HL-60 (cell line): ENCODE results near the gene NUSAP1.

Experiments
- GABPA ChIP-seq: IDR thresholded peaks from 2 replicates; pipeline ENCODE4 v1.6.1; 2012; ENCODE audit warnings: low read depth
- POLR2AphosphoS5 ChIP-seq: IDR thresholded peaks from 2 replicates; pipeline ENCODE4 v1.6.1; 2012; ENCODE audit warnings: low read depth
- TF ChIP-seq, protein P1 (sequence below): IDR thresholded peaks from one replicate; pipeline ENCODE4 v1.5.1; 2011; ENCODE audit warnings: low read length, control low read depth, inconsistent platforms; ENCODE audit not compliant: insufficient read depth
- TF ChIP-seq, protein P2 (sequence below): IDR thresholded peaks from 2 replicates; pipeline ENCODE4 v1.6.1; 2012; ENCODE audit warnings: low read depth; ENCODE audit not compliant: insufficient replicate concordance

DNA sequence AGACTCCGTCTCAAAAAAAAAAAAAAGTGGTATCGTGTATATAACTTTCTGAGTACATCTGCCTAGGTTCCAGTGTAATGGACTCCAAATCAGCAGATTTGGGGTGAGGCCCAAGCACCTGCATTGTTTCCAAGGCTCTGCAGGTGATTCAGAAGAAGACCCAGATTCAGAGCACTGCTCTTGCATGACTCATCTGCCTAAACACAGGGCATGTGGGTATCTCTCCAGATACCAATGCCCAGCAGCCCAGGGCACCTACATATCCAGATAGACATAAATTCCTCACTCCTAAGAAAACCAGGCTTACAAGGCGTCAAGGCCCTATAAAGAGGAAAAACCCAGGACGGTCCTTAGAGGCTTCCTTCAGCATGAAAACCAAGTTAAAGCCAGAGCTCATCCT is 45.3 kb downstream of the NUSAP1 start:
- TF ChIP-seq, protein P1, sequence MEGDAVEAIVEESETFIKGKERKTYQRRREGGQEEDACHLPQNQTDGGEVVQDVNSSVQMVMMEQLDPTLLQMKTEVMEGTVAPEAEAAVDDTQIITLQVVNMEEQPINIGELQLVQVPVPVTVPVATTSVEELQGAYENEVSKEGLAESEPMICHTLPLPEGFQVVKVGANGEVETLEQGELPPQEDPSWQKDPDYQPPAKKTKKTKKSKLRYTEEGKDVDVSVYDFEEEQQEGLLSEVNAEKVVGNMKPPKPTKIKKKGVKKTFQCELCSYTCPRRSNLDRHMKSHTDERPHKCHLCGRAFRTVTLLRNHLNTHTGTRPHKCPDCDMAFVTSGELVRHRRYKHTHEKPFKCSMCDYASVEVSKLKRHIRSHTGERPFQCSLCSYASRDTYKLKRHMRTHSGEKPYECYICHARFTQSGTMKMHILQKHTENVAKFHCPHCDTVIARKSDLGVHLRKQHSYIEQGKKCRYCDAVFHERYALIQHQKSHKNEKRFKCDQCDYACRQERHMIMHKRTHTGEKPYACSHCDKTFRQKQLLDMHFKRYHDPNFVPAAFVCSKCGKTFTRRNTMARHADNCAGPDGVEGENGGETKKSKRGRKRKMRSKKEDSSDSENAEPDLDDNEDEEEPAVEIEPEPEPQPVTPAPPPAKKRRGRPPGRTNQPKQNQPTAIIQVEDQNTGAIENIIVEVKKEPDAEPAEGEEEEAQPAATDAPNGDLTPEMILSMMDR: no peak
- no peak for TF ChIP-seq GABPA
- TF ChIP-seq POLR2AphosphoS5: no peak
- TF ChIP-seq, protein P2, sequence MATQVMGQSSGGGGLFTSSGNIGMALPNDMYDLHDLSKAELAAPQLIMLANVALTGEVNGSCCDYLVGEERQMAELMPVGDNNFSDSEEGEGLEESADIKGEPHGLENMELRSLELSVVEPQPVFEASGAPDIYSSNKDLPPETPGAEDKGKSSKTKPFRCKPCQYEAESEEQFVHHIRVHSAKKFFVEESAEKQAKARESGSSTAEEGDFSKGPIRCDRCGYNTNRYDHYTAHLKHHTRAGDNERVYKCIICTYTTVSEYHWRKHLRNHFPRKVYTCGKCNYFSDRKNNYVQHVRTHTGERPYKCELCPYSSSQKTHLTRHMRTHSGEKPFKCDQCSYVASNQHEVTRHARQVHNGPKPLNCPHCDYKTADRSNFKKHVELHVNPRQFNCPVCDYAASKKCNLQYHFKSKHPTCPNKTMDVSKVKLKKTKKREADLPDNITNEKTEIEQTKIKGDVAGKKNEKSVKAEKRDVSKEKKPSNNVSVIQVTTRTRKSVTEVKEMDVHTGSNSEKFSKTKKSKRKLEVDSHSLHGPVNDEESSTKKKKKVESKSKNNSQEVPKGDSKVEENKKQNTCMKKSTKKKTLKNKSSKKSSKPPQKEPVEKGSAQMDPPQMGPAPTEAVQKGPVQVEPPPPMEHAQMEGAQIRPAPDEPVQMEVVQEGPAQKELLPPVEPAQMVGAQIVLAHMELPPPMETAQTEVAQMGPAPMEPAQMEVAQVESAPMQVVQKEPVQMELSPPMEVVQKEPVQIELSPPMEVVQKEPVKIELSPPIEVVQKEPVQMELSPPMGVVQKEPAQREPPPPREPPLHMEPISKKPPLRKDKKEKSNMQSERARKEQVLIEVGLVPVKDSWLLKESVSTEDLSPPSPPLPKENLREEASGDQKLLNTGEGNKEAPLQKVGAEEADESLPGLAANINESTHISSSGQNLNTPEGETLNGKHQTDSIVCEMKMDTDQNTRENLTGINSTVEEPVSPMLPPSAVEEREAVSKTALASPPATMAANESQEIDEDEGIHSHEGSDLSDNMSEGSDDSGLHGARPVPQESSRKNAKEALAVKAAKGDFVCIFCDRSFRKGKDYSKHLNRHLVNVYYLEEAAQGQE: no peak
